ENCODE results near the gene PSTPIP2.

DNA sequence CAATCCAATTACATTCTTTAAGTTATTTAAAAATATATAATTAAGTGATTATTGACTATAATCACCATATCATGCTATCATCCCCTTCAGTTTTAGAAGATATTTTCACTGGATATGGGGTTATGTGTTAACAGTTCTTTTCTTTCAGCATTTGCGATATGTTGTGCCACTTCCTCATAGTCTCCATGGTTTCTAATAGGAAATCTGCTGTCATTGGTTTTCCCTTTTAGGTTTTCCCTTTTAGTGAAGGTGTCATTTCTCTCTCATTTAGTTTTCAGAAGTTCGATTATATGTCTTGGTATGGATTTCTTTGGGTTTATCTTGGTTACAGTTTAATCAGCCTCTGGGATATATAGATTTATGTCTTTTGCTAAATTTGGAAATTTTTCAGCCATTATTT is 70.2 kb downstream of the PSTPIP2 start:
- TF ChIP-seq CTCF (IDR thresholded peaks at IDR 0.05; ENCODE audit: poor library complexity) (no peak), EZH2phosphoT487 (IDR thresholded peaks at IDR 0.05; ENCODE audit: low read depth, severe bottlenecking, unreplicated experiment) (no peak)

Measured in hepatocyte (in vitro differentiated cells).